GM19025 (cell line): Measurements from ENCODE around the gene CCDC9B.

Experiments
- ATAC-seq: cut with Tn5 transposase; IDR thresholded peaks from one replicate; pipeline ENCODE4 v1.9.1; 2021; ENCODE audit warnings: mild to moderate bottlenecking, low read depth, moderate library complexity; ENCODE audit not compliant: unreplicated experiment

Gene CCDC9B

GRCh38 chr15:40345867-40346578 lies 5.3 kb upstream of the CCDC9B start:
- no peak for ATAC-seq

GRCh38 chr15:40345225-40345866 lies 4.6 kb upstream of the CCDC9B start:
- ATAC-seq = no peak

DNA sequence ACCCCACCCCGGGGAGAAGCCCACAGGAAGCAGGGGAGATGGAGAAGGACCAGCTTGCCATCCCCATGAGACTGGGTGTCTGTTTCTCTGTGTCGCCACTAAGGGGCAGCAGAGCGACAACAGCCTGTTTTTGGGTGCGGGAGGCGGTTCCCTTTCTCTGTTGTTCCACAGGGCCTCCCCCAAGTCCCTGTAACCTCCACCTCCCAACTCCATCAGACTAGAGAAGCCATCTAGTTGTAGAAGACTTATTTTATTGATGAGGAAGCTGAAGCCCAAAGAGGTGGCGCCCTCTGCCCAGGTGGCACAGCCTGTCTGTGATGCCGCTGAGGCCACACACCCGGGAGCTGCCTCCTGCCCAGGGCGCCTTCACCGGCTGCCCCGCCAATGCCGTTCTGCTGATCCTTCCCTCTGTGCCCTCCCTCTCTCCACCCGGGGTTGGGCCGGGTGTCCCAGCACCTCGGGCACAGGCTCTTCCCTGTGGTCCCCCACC lies 3.9 kb upstream of the CCDC9B start:
- ATAC-seq = no peak

GRCh38 chr15:40344217-40344616 lies 3.5 kb upstream of the CCDC9B start:
- no peak for ATAC-seq

DNA sequence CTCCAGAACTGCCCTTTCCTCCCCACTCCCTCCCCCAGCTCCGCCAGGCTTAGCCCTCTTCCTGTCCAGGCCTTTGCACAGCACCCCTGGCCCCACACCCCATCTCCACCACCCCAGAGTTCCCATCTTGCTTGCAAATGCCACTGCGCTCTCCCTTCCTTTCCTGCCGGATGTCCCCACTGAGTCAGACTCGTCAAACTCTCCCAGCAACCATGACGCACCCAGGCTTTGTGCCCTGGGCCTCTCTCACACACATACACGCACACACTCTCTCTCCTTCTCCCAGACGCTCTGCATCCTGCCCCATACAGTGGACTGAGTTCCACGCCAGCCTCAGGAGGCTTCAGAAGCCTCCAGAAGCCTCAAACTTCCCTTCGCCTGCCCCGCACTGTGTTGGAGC lies 2.8 kb upstream of the CCDC9B start:
- no peak for ATAC-seq

DNA sequence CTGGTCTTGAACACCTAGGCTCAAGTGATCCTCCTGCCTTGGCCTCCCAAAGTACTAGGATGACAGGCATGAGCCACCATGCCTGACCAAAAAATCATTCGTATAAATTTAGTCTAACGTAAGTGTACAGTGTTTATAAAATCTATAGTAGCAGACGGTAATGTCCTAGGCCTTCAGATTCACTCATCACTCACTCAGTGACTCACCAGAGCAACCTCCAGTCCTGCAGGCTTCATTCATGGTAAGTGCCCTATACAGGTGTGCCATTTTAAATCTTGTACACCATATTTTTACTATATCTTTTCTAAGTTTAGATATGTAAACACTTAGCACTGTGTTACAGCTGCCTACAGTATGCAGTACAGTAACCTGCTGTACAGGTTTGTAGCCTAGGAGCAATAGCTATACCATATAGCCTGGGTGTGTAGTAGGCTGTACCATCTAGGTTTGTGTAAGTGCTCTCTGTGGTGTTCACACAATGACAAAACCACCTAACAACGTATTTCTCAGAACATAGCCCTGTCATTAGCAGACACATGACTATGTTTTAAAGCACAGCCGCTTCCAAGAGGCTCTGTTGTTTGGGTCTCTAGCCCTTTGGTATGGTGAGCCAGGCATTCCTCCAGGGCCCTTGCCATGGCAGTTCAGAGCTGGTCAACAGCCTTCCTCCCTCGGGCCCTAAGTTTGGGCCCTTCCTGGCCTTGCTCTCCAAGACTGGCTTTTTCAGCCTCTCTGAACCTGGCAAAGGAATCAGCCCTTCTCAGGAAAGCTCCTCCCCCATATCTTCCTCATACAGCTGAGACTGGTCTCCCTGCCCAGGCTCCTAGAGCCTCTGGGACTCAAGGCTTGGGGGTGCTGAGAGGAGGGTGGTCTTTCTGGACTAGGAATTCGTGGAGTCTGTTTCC lies 1.9 kb upstream of the CCDC9B start:
- no peak for ATAC-seq

GRCh38 chr15:40340038-40340739 lies 550 bp downstream of the CCDC9B start:
- ATAC-seq = no peak

- ATAC-seq = no peak
These were observed 1.2 kb downstream of the CCDC9B start for GRCh38 chr15:40339621-40339945.

DNA sequence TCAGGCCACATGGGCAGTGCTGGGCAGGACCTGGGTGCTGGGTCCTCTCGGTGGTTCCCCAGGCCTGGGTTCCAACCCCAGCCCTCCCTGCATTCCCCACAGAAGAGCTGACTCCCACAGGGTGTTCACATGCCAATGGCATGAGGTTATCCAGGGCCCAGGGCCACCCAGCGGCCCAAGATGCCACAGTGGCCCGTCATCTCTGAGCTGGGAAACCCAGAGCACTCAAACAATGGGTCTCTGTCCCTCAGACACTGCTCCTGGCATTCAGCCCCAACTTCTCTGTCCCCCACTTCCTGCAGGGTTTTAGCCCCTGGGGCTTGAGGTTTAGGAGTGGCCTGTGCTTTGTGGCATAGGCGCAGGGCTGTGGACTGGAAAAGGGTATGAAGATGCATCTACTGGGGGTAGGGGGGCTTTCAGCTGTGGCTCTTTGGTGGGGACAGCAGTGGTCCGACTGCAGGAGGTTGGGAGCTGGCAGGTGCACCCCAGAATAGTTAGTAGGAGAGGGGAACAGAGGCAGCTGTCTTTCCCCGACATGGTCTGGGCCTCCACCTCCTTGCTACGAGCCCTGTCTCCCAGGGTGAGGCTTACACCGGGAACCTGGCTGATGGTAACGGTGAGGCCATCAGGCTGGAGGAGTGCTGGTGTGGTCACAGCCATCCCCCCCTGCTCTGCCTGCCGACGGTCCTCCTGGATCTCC lies 1.7 kb downstream of the CCDC9B start:
- no peak for ATAC-seq

DNA sequence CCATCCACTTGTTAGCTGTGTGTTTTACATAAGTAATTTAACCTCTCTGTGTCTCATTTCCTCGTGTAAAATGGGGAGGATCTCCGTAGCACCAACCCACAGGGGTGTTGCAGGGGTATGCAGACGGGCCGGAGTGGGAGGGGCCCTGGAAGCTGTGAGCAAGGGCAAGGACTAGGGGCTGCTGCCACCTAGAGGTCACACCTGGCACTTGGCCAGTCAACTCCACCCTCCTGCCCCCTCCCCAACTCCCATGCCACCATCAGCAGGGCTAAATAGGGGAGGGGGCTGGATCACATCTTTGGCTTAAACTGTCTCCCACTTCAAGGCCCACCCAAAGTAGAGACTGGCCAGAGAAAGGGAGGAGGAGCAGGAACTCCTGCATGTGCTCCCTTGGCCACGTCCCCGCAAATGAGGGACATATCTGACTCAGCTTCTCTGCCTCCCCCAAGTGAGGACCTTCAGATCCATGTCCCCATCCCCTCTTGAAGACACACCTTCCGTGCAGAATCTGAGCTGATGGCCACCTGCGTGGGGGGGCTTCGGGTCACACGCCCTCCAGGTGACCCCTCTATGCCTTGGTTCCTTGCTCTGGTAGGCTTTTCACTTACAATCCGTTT lies 2.6 kb downstream of the CCDC9B start:
- ATAC-seq = peak; percentile 57

DNA sequence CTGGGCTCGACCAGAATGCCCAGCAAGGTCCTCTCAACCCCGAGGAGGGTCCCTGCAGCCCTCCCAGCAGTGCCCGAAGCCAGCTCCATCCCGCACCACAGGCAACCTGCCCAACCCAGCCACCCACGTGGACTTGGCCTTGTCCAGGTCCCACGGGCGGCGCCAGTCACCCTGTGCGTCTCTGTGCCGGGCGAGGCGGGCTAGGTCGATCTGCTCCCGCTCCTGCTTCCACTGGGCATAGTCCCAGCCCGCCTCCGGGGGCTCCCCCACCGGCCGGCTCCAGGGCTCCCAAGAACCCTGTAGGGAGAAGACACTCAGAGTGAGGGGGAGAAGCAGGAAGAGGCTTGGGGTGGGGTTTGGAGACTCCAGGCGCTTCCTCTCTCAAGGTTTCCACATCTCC lies 3.1 kb downstream of the CCDC9B start:
- ATAC-seq = no peak

DNA sequence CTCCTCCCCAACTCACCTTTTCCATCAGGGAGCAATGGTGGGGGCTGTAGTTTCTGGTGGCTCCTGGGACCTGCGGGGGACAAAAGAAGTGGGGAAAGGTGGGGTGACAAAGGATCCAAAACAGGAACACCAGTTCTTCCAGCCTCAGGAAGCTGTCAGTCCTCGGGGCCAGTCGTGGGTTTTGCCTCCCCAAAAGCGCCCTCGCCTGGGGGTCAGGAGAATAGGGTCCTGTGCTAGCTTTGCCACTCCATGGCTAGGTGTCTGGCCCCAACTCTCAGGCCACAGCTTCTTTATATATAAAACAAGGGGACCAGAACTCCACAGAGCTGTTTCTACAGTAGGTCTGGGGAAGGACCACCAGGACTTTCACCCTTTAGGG lies 4.0 kb downstream of the CCDC9B start:
- no peak for ATAC-seq

DNA sequence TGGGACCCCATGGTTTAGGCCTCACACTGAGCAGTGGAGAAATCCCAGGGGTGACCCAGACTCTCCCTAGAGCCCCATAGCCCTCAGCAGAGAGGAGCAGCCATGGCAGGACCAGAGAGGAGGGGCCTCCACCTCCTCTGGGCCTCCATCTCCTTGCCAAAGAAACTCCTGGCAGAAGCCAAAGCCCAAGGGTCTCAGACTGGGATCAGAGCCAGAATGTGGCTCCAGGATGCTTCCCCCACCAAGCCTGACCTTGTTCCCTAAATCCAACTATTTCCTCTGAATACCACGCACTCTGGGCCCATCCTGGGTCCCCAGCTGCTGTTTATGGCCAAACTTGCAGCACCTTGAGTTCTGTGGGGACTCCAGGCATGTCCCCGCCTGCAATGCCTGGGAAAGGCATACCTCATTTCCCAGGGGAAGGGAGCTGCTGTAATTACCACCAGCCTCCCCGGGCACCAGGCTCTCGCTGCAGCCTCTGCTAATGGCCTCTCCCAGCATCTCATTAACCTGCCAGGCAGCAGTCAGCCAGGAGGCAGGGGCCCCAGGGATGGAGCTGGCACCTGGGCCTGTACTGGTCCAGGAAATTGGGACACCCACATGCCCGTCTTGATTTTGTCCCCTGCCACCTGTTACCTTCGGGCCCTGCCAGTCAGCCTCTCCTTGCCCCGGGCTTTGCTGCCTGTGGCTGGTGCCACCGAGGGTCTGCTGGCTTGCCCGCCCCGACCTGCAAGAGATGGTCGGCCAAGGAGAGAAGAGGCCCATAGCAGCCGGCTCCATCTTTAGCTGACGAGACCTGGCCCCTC lies 4.6 kb downstream of the CCDC9B start:
- no peak for ATAC-seq

- ATAC-seq = no peak
These were observed 5.6 kb downstream of the CCDC9B start for GRCh38 chr15:40334941-40335795.

DNA sequence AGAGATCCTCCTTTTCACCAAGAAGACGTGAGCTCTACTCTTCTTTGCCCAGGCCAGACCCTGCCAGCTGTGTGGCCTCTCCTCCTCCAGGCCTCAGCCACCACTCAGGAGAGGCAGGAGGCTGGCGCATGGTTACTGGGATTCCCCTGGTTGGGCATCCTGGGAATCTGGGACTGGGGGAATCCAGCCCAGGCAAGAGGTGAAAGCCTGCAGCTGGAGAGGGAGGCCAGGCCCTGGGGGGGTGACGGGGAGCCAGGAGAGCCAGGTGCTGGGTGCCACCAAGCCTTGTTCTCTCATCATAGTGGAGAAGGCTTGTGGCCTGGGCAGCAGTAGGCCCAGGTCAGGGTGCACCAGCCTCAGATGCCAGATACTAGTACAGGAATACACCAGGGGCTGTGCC lies 6.2 kb downstream of the CCDC9B start:
- ATAC-seq = no peak

DNA sequence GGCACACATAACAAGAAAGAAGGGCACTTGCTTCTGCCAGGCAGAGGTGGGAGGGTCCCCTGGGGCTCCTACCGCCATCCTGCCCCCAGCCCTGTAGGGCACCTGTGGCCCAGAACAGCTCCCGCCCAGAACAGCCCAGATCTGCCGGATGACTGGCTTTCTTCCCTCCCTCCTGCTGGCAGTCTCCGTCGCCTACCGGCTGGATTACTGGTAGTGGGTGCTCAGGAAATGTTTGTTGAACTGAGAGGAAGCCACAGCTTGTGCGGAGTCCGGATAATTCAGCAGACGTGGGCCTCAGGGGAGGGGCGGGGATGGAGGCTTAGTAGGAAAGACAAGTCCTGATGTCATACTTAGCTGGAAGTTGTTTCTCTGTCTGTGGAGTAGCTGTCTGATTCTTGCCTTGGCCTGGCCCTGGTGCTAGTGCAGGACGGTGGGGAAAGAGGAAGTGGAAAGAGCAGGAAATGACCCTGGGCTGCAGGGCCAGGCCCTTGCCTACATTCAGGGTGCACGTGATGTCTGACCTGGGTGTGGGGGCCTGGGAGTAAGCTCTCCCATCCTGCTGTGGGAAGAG lies 6.7 kb downstream of the CCDC9B start:
- no peak for ATAC-seq

DNA sequence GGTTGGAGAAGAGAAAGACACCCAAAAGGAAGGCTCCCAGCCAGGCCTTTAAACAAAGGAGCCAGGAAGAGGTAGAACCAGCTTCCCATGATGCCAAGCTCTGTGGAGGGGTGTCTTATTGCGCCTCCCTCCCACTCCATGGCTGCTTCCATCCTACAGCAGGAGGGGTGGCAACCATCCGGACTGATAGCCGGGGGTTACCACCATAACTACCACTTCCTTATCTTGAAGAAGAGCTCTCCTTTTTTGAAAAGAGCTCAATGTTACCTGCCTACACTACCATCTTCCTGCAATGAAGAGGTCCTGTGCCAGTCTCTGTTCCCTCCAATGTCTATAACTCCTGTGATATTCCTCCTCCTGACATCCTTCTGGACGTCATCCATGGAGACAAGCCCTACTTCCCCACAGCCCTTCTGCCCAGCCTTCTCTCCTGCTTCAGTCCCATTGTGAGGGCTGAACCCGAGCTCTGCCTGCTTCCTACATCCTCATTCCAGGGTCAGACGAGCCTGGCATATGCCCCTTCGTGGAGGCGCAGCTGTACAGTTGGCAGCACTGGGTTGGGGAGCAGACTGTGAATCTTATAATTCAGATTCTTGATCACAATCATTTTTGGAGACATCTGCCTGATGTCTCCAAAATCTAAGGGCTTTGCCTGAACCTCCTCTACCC lies 8.5 kb downstream of the CCDC9B start:
- ATAC-seq = no peak
